Fibroblast of skin of abdomen (primary cell): Measurements from ENCODE around the gene SUPT20HL2.
"Not testable (repeated sequence)": the region's sequence is repeated elsewhere in the genome, so short reads cannot be mapped to it uniquely, and the experiment has no call there.

Experiments used
- DNase-seq: peaks from one replicate; pipeline ENCODE4 v3.0.0-alpha.2; 2013

The SUPT20HL2 gene

GRCh38 chrX:24309580-24310374 is 4.1 kb downstream of the SUPT20HL2 start:
- not testable (repeated sequence) for DNase-seq

GRCh38 chrX:24308803-24309202 is 5.1 kb downstream of the SUPT20HL2 start:
- not testable (repeated sequence) for DNase-seq

- DNase-seq: no peak
Observed at GRCh38 chrX:24306440-24306839, 7.4 kb downstream of the SUPT20HL2 start.

GRCh38 chrX:24305905-24306304 is 8.0 kb downstream of the SUPT20HL2 start:
- no peak for DNase-seq

GRCh38 chrX:24301806-24302205 is 12.1 kb downstream of the SUPT20HL2 start:
- no peak for DNase-seq

GRCh38 chrX:24301060-24301459 is 12.8 kb downstream of the SUPT20HL2 start:
- DNase-seq: no peak

- DNase-seq: no peak
Observed at GRCh38 chrX:24298191-24298590, 15.7 kb downstream of the SUPT20HL2 start.

- peak; percentile 29 for DNase-seq
Observed at GRCh38 chrX:24294619-24295018, 19.2 kb downstream of the SUPT20HL2 start.

GRCh38 chrX:24293412-24293811 is 20.5 kb downstream of the SUPT20HL2 start:
- DNase-seq: no peak

GRCh38 chrX:24292353-24292752 is 21.5 kb downstream of the SUPT20HL2 start:
- no peak for DNase-seq

GRCh38 chrX:24285082-24285481 is 28.8 kb downstream of the SUPT20HL2 start:
- no peak for DNase-seq

- DNase-seq: no peak
Observed at GRCh38 chrX:24283127-24283794, 30.6 kb downstream of the SUPT20HL2 start.

GRCh38 chrX:24282381-24283126 is 31.3 kb downstream of the SUPT20HL2 start:
- DNase-seq: peak; percentile 24

- no peak for DNase-seq
Observed at GRCh38 chrX:24277405-24277804, 36.5 kb downstream of the SUPT20HL2 start.

- no peak for DNase-seq
Observed at GRCh38 chrX:24276015-24276414, 37.9 kb downstream of the SUPT20HL2 start.

- no peak for DNase-seq
Observed at GRCh38 chrX:24271262-24271661, 42.6 kb downstream of the SUPT20HL2 start.

GRCh38 chrX:24268786-24269185 is 45.1 kb downstream of the SUPT20HL2 start:
- DNase-seq: no peak

- DNase-seq: no peak
Observed at GRCh38 chrX:24266996-24267395, 46.9 kb downstream of the SUPT20HL2 start.

GRCh38 chrX:24264383-24264782 is 49.5 kb downstream of the SUPT20HL2 start:
- DNase-seq: no peak

- no peak for DNase-seq
Observed at GRCh38 chrX:24262309-24262708, 51.6 kb downstream of the SUPT20HL2 start.
